SKM-1 treated with dmso at 0.1 percent for 144 hours (cell line): ENCODE data around the gene ITFG1.
A peak's percentile ranks its signal among the peaks of the same experiment; 100 is the strongest.

Experiments used
- DNase-seq: peaks from one replicate; lab custom pipeline; 2025; ENCODE audit not compliant: unreplicated experiment; lab: John Stamatoyannopoulos, UW

ITFG1 gene

GRCh38 chr16:47460711-47461597 lies at the start of gene ITFG1, which contains the start of gene PHKB:
TSS of gene ITFG1 (minus strand) at chr16:47461063. CDS start at chr16:47461045, 18 bp downstream.
TSS of gene PHKB (plus strand) at chr16:47461331. CDS start at chr16:47461351, 20 bp downstream.
- peak; percentile 83 for DNase-seq

DNA sequence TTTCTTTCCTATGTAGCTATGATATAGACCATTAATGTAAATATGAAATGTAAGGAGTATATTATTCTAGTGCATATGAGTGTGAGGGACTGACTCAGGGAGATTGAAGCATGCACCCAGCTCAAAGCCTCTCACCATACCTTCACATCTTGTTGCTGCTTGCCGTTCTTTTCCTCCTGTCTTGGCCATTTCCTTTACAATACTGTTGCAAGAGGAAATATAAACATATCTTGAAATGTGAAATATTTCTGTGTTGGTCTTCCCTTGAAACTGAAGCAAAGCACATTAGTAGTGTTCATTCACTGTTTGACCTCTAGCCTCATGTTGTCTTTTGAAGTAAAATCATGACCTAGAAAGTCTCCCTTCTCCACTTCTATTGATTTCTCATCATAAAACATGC lies 46.8 kb upstream of the ITFG1 start:
- DNase-seq, result no peak

DNA sequence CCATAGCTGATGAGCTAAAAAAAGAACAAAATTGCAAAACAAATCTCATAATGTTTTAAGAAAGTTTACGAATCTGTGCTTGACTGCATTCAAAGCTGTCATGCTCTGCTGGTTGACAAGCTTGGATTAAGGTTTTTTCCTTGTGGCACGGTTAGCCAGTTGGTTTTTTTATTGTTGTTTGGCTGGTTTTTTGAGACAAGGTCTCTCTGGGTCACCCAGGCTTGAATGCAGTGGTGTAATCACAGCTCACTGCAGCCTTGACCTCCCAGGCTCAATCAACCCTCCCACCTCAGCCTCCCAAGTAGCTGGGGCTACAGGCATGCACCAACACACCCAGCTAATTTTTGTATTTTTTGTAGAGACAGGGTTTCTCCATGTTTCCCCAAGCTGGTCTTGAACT lies 45.9 kb upstream of the ITFG1 start:
- no peak for DNase-seq

DNA sequence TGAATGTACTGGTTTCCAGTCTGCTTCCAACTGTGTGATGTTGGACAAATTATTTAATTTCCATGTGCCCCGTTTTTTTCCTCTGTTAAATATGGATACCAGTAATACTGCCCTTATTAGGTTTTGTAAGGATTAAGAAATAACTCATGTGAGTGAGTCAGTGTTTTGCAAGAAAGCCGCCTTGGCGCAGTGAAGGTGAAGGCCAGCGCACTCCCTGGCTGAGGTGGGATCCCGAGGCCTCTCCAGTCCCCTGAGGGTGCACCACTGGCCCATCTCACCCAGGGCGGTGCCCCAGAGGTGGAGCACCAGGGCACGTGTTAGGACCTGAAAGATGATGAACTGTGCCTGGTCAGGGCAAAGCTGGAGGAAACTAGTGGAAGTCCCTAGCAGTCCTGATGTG lies 43.7 kb upstream of the ITFG1 start:
- DNase-seq, result no peak

DNA sequence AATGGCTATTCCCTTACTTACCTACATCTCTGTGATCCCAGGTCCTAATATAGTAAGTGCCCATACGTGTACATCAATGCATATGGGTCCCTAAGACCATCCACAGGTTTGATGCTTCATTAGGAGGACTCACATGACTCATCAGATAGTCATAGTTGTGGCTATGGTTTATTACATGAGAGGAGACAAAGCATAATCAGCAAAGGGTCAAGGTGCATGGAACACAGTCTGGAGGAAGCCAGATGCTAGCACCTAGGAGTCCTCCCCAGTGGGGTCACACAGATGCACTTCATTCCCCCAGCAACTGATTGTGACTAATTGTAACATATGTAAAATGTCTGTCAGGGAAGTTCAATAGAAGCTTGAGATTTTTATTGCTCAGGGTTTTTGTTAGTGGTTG lies 43.1 kb upstream of the ITFG1 start:
- no peak for DNase-seq

DNA sequence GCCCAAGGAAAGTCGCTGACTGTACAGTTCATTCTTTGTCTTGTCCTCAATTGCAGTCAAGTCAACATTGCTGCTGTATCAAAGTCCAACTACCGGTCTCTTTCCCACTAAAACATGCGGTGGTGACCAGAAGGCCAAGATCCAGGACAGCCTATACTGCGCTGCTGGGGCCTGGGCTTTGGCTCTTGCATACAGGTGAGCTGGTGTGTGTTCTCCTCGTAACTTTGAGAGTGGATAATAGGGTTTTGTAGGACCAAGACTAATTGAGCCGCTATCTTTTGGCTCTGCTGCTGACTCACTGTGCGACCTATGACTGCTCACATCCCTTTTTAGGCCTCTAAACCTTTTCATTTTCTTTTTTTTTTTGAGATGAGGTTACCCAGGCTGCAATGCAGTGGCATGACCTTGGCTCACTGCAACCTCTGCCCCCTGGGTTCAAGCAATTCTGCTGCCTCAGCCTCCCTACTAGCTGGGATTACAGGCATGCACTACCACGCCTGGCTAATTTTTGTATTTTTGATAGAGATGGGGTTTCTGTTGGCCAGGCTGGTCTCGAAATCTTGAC lies 38.9 kb upstream of the ITFG1 start:
- no peak for DNase-seq

- DNase-seq, result no peak
These were observed 38.3 kb upstream of the ITFG1 start for GRCh38 chr16:47499080-47499699.

- DNase-seq, result peak; percentile 19
These were observed 32.8 kb upstream of the ITFG1 start for GRCh38 chr16:47493381-47494337.

GRCh38 chr16:47492428-47493377 lies 31.8 kb upstream of the ITFG1 start:
- peak; percentile 79 for DNase-seq

DNA sequence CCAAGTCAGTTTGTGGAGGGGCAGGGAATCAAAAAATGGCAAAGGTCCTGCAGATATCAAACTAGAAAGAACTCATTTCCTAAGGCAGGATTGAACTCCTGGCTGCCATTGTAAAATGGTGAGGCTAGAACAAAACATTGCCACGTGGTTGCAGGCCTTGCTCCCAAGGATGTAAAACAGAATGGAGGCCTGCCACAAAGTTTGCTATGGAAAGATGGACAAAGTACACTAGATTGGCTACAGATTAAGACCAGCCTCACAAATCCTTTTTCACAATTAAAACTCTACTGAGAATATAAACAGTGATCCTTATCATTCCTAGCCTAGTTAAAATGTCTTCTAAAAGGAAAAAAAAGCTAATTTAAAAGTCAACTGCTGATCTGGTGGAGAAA lies 31.2 kb upstream of the ITFG1 start:
- no peak for DNase-seq

- DNase-seq, result no peak
These were observed 29.6 kb upstream of the ITFG1 start for GRCh38 chr16:47490471-47490870.

GRCh38 chr16:47488051-47488450 lies 27.2 kb upstream of the ITFG1 start:
- DNase-seq, result no peak

GRCh38 chr16:47486856-47487255 lies 26.0 kb upstream of the ITFG1 start:
- DNase-seq, result no peak

- DNase-seq, result no peak
These were observed 22.8 kb upstream of the ITFG1 start for GRCh38 chr16:47483616-47484015.

GRCh38 chr16:47481698-47482374 lies 21.0 kb upstream of the ITFG1 start:
- no peak for DNase-seq

DNA sequence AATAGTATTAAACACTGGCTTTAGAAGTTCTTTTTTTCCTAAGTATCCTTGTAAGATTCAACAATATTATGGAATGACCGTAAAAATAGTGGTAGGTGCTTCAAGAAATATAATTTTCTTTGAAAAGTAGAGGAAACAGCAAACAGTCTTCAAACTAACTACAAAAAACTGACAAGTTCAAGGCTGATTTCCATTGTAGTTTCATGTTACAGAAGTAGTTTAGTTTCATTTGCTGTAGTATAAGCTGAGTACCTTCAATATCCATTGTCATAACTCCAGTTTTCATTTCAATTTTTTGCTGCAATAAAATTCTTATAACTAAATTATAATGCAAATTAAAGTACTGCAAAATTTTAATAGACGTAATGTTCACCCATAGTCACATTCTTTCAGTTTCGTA lies 19.5 kb upstream of the ITFG1 start:
- DNase-seq, result no peak

DNA sequence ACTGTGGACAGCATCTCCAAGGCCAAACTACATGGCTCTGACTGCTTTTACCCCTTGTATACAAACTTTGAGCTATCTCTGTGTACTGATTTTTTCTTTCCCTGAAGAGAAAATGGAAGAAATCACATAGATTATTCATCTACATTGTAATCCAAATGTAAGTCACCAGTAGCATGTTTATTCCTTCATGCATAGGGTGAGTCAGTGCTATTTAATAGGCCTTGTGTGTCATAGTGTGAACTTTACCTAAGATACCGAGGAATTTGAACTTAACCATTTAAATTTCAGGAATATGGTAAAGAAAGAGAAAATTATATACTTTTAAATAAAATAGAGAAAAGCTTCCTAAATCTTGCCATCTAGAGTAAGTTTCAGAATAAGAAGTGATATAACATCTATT lies 16.8 kb upstream of the ITFG1 start:
- no peak for DNase-seq

- DNase-seq, result no peak
These were observed 15.9 kb upstream of the ITFG1 start for GRCh38 chr16:47476654-47477345.

DNA sequence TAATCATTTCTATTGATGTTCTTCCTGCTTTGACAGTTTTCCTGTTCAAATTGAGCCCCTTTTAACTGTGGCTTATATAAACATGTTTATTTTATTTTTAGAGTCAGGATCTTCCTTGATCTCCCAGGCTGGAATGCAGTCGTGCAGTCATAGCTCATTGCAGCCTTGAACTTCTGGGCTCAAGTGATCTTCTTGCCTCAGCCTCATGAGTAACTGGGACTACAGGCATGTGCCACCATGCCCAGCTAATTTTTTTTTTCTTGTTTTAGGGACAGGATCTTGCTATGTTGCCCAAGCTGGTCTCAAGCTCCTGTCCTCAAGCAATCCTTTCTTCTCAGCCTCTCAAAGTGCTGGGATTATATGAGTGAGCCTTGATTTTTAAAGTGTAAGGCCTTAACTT lies 14.9 kb upstream of the ITFG1 start:
- no peak for DNase-seq
